GM18508 (cell line): Measurements from ENCODE around the gene TRIM47.

ENCODE experiments used
- ATAC-seq: cut with Tn5 transposase; IDR thresholded peaks from one replicate; pipeline ENCODE4 v1.9.1; 2021; ENCODE audit warnings: moderate number of reproducible peaks; ENCODE audit not compliant: insufficient read depth, unreplicated experiment

Gene TRIM47

DNA sequence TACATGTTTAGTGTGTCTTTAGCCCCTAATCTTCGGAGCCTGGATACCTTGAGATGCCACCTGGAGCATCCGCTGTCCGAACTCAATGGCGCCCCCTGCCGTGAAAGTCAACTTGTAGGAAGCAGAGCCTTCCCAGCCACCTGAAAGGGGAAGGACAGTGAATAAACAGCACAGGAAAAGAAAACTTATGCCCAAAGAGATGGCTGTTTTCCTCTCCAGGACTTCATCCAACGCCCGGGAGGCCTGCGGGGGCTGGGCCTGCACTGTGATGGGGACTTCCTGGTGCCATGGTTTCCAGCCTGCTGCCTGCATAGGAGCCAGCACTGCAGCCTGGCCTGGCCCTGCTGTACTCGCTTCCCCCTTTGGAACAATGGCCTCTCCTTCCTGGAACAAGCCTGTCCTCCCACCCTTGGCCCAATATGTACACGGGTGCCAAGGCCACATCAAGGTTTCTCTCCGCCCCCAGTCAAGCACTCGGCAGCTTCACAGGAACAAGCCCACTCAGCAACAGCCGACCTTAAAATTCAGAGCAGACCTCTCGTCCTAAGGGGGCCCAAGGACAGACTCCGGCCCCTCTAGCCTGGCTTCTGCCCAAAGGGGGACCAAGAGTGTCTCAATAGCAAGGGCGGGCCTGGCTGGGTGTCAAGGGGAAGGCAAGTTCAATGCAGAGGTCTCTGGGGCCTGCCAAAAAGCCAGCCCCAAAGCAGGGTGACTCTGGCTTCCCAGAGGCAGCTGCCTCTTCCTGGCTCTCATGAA is 29.7 kb downstream of the TRIM47 start:
- no peak for ATAC-seq

DNA sequence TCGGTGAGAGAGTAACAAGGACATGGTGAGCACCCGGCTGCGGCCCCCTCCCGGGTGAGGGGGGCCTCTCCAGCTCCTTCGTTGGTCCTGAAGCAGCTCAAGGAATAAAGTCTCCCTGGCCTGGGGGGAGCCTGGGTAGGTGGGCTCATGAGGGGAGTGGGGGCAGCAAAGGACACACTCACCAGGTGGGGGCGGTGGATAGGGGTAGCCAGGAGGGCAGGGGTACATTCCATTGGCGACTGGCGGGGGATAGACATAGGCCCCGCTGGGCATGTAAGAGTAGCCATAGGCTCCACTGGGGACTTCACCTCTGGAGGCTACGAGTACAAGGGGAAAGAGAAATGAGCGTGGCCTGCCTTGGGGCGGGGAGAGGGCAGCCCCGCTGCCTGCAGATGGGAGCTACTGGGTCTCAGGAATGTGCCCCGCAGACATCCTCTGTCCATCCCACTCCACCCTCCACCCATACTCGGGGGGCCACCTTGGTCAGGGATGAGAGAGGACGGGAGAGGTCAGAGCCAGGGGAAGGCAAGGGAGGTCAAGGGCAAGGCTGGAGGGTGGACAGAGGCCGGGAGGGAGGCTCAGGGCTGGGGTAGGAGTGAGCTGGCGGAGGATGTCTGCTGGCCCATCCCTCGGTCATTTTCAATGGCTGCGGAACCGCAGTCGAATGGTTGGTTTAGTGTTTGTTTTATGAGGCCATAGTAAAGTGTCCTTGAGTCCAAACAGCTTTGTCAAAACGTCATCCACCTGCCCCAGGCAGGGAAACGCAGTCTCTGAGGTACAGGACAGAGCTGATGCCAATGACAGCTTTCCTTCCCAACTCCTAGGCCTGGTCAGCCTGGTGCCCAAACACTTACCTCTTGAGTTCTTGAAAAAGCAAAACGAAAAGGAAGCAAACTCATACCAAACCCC is 30.5 kb downstream of the TRIM47 start:
- no peak for ATAC-seq

- no peak for ATAC-seq
These were observed 31.4 kb downstream of the TRIM47 start for GRCh38 chr17:75846692-75847613.

GRCh38 chr17:75845933-75846691 is 32.3 kb downstream of the TRIM47 start:
- ATAC-seq = no peak

DNA sequence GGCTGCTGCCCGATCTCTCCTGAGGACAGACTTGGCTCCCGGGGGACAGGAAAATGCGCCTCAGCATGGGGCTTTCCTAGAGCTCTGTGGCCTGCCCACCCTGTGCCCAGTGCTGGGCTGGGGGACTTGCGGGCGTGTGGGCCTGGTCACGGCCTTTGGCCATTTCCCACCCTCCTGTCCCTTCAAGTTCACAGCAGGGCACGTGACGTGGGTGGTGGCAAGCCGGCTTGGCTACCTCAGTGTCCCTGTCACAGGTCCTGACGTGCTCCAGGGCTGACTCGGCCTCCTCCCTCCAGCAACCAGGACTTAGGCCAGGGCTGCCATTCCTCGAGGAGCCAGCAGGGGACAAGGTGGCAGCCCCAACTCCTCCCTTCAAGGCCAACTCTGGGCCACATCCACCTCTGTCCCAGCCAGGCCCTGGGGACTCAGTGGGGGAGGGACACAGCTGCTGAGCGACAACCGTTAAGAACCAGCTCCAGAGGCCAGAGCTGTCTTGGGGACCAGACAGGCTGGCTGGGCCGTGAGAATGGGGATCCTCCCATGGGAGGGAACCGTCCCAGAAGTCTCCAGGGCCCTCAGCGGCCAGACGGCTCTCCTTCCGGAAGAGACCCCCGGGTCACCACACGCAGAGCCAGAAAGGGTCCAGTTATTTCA is 33.2 kb downstream of the TRIM47 start:
- peak; percentile 50 for ATAC-seq

DNA sequence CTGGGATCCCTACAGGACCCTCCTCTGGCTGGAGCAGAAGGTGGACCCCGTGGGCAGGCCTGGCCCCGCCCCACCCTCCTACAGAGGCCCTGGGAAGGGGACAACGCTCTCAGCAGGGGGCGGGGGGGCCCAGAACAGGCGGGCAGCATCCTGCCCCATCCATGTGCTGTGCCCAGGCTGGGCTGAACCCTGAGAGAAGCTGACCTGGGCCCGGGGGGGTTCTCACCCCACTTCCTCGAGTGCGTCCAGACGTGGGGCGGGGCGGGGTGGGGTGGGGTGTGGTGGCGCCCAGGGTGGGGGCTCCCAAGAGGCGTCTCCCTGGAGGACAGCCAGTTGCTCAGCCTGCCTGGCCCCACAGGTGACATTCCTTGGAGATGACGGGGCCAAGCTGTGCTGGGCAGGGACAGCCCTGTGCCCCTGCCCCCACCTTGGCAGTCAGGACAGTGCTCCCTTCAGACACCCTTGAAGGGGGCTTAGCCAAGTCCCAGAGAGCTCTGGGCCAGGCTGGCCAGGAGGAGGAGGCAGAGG is 33.8 kb downstream of the TRIM47 start:
- ATAC-seq = no peak

DNA sequence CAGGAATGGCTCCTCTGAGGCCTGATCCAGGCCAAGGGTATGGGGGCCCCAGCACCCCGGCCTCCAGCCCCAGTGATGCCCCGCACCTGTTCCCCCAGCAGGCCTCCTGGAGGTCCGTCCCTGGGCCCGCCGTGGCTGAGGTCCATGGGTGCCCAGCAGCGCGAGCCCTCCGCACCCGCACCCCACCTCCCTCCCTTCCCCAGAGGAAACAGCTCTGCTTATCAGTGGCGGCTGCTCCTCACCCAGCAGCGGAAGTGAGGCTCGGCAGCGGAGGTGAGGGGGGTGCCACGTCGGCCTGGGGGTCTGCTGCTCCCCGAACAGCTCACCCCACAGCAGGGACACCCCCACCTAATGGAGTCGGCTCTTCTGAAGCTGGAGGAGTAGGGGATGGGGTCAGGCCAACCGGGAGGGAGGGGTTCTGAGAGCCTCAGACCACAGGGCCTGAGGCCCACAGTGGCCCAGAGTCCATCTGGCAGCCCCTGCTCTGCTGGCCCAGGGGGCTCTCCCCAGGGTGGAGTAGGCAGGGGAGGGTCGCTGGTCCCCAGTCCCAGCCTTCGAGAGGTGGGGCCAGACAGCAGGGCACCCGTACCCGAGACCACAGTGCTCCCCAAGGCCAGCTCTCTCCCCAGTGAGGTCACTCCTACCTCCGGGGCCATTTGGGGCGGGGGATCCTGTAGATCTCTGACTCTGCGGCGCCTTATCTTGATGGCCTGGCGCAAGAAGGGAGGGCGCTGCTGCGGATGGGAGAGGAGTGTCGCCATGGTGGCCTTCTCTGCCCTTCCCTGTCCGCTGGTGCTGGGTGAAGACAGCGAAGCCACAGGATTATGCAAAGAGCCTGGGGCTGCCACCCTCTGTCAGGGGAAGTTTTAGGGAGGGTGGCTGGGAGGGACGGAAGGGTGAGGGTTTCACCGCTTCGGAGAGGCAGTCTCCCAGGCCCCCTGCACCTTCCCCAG is 34.5 kb downstream of the TRIM47 start, which contains the start of gene UNC13D:
Gene UNC13D (minus strand): TSS at position 828 of the 953 bp plus-strand sequence. CDS start 67 bp downstream, at position 761.
- no peak for ATAC-seq

GRCh38 chr17:75842963-75843576 is 35.3 kb downstream of the TRIM47 start:
- no peak for ATAC-seq

DNA sequence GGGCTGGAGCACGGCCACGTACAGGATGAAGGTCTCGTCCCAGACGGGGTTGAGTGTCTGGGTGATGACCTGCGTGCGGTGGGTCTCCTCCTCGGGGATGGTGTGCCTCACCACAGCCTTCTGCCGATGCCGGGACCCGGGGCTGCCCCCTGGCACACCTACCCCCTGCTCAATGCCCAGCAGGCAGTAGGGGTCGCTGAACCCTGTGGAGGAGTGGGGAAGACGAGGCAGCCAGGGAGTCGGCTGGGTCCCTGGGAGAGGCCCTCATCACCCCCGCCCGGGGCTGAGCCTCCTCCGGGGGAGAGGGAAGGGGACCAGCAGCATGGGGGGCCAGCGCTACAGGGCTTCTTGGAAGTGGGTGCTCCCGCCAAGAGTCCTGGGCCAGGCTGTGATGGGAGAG is 36.0 kb downstream of the TRIM47 start:
- no peak for ATAC-seq

DNA sequence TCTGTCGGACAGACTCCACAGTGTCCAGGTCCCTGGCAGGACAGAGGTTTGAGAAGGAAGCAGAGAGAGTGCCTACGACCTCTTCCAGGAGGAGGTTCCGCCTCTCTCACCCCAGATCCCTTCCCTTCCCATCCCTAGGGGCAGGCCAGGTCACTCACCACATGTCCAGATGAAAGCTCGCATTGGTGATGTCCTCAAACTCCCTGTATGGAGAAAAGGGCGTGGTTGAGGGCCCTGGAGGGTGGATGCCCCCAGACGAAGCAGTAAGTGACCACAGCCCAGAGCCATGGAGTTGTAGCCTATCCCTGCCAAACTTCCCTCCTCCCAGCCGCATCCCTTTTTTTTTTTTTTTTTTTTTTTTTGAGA is 37.6 kb downstream of the TRIM47 start:
- no peak for ATAC-seq

DNA sequence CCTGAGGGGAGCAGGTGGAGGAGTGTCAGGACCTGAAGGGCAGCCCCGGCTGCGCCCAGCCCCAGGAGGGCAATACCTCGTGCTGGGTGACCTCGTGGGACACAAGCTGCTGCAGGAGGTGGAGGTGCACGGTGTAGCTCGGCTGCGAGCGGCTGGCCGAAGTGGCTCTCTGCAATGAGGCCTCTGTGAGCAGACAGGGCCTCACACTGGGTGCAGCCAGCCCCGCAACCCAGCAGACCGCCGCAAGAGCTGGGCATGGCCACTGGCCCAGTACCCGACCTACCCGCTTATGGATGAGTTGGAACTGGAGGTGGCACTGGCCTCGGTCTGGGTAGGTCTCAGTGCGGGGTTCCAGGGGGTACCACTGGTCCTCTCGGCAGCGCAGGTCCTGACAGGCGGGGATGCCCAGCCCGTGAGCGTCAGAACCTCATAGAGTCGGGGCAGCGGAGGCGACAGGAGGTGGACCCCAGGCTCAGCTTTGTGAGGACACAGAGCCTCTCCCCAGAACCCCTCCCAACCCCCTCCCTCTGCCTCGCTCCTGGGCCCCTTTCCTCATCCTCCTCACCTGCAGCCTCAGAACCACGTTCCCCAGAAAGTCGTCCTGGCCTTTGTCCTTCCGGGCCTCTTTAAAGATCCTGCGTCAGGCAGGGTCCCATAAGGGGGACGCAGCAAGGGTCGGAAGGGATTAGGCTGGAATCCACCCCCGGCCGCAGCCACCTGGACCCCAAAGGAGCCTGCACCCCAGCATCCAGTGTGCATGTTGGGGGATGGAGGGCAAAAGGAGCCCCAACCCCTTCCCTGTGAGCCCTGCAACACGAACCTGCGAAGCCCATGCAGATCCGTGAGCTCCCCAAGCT is 38.2 kb downstream of the TRIM47 start:
- ATAC-seq = no peak

- ATAC-seq = no peak
These were observed 40.0 kb downstream of the TRIM47 start for GRCh38 chr17:75838410-75838809.

DNA sequence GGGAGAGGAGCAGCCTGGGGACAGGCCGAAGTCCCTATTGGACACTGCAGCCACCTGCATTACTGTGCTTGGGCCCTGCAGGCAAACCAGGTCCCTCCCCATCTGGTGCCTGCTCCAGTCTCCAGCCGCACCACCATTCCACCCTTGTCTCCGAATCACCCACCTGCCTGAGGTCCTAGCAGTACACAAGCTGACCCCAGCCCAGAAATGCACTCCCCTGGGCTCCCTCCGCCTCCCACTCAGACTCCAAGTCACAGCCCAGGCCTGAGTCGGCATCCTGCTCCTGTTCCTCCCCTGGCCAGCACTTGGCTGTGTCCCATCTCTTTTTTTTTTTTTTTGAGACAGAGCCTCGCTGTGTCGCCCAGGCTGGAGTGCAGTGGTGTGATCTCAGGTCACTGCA is 40.5 kb downstream of the TRIM47 start:
- no peak for ATAC-seq

DNA sequence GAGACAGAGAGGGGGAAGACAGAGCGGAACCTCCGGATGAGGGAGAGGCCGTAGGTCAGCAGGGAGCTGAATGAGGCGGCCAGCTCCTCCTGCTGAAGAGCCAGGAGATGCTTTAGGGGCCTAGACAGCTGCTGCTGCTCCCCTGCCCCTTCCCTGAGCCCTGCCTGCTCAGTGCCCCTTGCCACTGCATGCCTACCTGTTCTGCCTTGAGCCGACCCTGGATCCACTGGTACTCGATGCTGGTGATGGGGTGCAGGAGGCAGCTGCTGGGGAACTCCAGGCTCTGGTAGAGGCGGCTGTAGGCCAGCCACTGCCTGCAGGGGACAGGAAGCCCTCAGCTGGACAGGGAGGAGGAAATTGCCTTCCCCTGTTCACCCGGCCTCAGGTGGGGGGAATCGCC is 41.8 kb downstream of the TRIM47 start:
- ATAC-seq = no peak

GRCh38 chr17:75835654-75835987 is 42.8 kb downstream of the TRIM47 start:
- ATAC-seq = no peak

DNA sequence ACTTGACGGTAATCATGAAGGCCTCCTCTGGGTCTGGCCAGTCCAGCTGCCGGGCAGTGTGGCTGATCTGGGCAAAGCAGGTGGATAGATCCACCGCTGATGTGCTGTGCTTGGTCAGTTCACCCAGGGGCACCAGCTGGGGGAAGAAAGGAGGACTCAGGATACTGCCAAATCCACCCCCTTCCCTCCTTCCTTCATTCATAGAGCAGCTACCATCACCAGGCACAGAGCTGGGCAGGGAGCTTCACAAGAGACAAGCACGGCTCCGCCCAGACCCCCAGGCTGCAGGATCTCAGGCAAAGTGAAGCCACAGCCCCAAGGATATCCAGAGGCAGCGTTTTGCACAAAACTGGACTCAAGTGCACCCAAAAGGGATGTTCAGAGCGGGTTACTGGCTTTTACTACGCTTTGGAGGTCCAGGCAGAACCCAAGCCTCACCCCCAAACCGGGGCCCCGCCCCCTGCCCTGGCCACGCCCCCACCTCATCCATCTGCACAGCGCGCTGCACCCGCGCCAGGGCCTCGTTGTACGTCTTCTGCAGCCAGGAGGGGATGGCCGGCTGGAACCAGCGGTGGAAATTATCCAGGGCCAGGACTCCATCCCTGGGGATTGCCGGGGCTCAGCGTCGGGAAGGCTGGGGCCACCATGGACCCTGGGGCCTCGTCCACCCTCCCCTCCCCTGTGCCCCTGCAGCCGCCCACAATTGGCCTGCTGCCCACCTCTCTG is 43.3 kb downstream of the TRIM47 start:
- no peak for ATAC-seq
